GM06990 (cell line): ENCODE data around the gene NOTUM.

Source experiments
- DNase-seq: peaks from one replicate; pipeline ENCODE4 v3.0.0-alpha.2; 2011; ENCODE audit not compliant: insufficient read length; ENCODE audit errors: extremely low read depth
- H3K27me3 ChIP-seq: replicated peaks from 2 replicates; pipeline ENCODE4 v1.6.0; 2011; ENCODE audit warnings: low read length; ENCODE audit not compliant: control insufficient read depth, insufficient read depth
- H3K36me3 ChIP-seq: 2 replicates; pipeline ENCODE4 v1.5.1; 2011; ENCODE audit warnings: low read length; ENCODE audit not compliant: control insufficient read depth, insufficient read depth
- H3K4me3 ChIP-seq: replicated peaks from 2 replicates; pipeline ENCODE4 v1.5.1; 2011; ENCODE audit warnings: low read depth, mild to moderate bottlenecking, control low read depth, low read length
- TF ChIP-seq, protein P1 (sequence below): IDR thresholded peaks from 2 replicates; pipeline ENCODE4 v1.5.1; 2011; ENCODE audit warnings: low read length, control low read depth, mild to moderate bottlenecking, inconsistent platforms; ENCODE audit not compliant: insufficient read depth, poor library complexity, severe bottlenecking

NOTUM gene

DNA sequence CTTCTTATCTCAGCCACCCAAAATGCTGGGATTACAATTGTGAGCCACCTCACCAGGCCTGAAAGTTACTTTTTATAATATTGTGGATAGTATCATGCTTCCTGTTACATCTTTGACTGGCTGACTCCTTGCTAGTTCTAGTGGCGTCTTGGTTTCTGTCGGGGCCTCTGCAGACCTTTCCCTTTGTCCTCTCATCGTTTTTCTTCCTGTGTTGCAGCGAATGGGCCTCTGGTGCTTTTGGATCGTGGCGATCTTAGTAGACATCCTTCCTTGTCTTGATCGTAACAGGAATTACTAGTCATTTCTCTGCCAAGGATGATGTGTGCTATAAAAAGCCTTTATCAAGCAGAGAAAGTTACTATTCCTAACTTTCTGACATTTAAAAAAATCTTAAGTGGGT is 37.2 kb upstream of the NOTUM start:
- no peak overlapping the region for H3K4me3 ChIP-seq
- no peaks in the 10 kb centered on the region for H3K27me3 ChIP-seq
- peaks cover 5% of the 10 kb centered on the region for H3K36me3 ChIP-seq
- DNase-seq: no peak
- TF ChIP-seq, protein P1, sequence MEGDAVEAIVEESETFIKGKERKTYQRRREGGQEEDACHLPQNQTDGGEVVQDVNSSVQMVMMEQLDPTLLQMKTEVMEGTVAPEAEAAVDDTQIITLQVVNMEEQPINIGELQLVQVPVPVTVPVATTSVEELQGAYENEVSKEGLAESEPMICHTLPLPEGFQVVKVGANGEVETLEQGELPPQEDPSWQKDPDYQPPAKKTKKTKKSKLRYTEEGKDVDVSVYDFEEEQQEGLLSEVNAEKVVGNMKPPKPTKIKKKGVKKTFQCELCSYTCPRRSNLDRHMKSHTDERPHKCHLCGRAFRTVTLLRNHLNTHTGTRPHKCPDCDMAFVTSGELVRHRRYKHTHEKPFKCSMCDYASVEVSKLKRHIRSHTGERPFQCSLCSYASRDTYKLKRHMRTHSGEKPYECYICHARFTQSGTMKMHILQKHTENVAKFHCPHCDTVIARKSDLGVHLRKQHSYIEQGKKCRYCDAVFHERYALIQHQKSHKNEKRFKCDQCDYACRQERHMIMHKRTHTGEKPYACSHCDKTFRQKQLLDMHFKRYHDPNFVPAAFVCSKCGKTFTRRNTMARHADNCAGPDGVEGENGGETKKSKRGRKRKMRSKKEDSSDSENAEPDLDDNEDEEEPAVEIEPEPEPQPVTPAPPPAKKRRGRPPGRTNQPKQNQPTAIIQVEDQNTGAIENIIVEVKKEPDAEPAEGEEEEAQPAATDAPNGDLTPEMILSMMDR: no peak

DNA sequence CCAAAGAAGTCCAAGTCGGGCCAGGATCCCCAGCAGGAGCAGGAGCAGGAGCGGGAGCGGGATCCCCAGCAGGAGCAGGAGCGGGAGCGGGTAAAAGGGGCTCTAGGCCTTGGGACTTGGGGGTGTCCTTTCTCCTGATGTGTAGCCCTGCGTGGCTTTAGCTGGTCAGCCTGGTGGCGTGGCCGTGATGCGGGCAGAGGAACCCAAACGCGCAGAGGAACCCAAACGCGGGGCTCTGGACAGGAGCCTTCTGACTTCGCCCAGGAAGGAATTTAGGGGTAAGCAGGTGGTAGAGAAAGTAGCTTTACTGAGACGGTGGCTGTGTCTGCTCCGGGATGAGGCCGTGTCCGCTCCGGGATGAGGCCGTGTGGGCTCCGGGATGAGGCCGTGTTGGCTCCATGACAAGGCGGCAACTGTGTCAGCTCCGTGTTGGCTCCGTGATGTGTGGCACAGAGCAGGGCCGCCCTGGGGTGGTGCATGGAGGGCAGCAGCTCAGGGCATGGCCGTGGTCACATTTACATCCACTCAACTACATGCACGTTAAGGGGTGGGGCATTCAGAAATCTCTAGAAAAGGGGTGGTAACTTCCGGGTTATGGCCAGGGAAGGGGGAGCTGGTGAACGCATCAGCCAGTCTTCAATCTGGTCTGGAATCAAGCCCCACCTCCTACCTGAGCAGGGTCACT is 35.9 kb upstream of the NOTUM start:
- peaks cover 5% of the 10 kb centered on the region for H3K36me3 ChIP-seq
- H3K4me3 ChIP-seq: no peak overlapping the region
- H3K27me3 ChIP-seq: no peaks in the 10 kb centered on the region
- TF ChIP-seq, protein P1: no peak
- DNase-seq: no peak

DNA sequence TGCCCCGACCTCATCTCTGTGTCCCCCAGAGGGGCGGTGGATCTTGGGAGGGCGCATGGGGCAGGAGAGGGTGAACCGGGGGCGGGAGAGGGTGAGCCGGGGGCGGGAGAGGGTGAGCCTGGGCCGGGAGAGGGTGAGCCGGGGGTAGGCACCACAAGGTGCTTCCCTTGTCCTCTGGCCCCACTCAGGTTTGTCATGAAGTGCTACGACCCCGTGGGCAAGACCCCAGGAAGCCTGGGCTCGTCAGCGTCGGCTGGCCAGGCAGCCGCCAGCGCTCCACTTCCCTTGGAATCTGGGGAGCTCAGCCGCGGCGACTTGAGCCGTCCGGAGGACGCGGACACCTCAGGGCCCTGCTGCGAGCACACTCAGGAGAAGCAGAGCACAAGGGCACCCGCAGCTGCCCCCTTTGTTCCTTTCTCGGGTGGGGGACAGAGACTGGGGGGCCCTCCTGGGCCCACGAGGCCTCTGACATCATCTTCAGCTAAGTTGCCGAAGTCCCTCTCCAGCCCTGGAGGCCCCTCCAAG is 35.3 kb upstream of the NOTUM start:
- no peaks in the 10 kb centered on the region for H3K27me3 ChIP-seq

DNA sequence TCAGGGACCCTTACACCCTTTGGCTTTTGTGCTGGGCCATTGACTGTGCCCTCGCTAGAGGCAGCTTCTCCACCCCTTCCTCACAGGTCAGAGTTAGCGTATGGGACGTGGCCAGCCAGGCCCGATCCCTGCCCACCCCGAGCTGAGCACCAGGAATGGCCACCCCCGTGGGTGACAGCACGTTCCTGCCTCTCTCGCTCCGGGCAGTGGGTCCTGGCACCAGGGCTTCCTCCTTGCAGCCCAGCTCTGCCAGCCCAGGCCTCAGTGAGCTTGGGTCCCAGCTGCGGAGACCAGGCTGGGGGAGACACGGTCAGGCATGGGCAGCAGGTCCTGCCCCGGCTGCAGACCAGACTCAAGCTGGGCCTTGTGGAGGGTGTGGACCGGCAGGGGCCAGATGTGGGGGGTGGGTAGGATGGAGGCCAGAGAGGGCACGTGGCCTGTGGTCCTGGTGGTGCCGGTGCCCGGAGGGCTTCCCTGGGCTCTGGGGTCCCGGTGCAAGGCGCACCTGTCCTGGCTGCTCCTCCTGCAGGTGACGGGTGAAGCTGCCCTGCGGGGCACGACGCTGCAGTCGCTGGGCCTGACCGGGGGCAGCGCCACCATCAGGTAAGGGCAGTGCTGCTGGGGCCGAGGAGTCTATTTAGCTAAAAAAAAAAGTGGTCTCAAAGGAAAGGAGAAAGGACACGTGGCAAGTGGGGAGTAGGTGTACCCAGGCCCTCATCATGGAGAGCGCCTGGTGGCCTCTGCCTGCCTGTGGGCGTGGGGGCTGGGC is 34.7 kb upstream of the NOTUM start:
- Histone ChIP-seq H3K36me3 (peaks cover 5% of the 10 kb centered on the region), H3K4me3 (no peak overlapping the region), H3K27me3 (no peaks in the 10 kb centered on the region)
- no peak for DNase-seq
- TF ChIP-seq, protein P1: no peak

More for the DNA sequence above, 35.3 kb upstream of the NOTUM start:
- DNase-seq: no peak
- Histone ChIP-seq H3K36me3 (peaks cover 5% of the 10 kb centered on the region), H3K4me3 (no peak overlapping the region)
- TF ChIP-seq, protein P1: no peak

DNA sequence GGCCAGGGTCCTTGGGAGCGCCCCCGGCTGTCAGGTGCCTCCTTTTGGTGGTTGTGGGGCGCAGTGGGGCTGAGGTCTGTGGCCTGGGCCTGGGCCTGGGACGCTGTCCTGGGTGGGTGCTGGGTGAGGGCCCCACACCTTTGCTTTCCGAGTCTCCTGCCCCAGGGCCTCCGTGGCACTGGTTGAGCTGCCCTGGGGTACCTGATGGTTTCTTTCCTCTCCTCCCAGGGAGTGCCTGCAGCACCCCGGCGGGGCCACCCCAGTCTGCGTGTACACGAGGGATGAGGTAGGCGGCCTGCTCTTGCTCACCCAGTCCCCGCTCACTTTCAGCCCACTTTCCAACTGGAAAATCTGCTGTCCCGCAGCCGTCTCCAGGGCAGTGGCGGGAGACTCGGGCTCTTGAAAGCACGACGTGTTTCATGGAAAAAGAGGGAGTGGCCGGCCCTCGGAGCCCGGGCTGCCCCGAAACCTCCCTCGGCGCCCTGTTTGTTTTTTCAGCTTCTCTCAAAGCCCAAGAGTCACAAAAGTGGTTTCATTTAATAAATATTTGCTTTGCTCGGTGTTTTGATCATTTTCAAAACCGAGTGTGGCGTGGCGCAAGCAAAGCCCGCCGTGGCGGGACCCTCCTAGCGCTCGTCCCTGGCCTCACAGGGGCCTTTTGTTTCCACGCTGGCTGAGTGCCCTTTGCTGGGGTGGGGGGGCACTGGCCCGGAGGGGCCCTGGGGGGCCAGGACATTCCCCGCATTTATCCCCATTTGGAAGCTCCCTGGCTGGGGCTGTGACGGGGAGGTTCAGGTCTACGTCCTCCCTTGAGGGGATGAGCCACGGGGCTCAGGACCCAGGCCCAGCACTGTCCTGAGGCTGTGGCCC is 33.8 kb upstream of the NOTUM start:
- DNase-seq: no peak
- Histone ChIP-seq H3K4me3 (no peak overlapping the region), H3K36me3 (peaks cover 5% of the 10 kb centered on the region), H3K27me3 (no peaks in the 10 kb centered on the region)
- TF ChIP-seq, protein P1: no peak
